Cardiac fibroblast (primary cell): Measurements from ENCODE around the gene ADAM21.

Source experiments
- DNase-seq, 2 donors: peaks; one replicate each; pipeline versions ENCODE4 v3.0.0 to v3.0.0-alpha.2; 2010; ENCODE audit warnings: low read depth in 2 of 2
- H3K4me3 ChIP-seq, 2 donors: replicated peaks in 1 of 2; 1 replicate in 1 of 2; 2 replicates in 1 of 2; pipeline ENCODE4 v1.5.1; 2011; ENCODE audit warnings: low read depth in 2 of 2, low read length in 2 of 2, mild to moderate bottlenecking in 2 of 2, moderate library complexity in 1 of 2
- CTCF ChIP-seq: IDR thresholded peaks from one replicate; pipeline ENCODE4 v1.5.1; 2011; ENCODE audit warnings: low read depth, mild to moderate bottlenecking, low read length, inconsistent platforms

Gene ADAM21

DNA sequence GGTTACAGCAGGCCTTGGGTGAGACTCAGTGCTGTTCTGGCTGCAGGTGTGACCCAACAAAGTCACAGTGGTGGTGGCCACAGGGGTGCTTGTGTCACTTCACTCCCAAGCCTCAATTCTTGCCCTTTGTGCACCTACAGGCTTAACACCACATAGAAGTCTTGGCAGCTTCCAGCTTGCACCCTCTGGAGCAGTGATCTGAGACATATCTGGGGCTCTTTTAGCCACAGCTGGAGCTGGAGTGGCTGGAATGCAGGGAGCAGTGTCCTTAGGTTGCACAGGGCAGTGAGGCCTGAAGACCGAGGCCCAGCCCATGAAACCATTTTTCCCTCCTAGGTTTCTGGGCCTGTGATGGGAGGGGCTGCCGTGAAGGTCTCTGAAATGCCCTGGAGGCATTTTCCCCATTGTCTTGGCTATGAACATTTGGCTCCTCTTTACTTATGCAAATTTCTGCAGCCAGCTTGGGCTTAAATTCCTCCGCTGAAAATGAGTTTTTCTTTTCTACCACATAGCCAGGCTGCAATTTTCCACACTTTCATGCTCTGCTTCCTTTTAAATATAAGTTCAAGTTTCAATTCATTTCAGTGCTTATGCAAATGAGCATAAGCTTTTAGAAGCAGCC is 37.7 kb downstream of the ADAM21 start:
- no peak overlapping the region for H3K4me3 ChIP-seq
- DNase-seq: no peak
- TF ChIP-seq CTCF: no peak

DNA sequence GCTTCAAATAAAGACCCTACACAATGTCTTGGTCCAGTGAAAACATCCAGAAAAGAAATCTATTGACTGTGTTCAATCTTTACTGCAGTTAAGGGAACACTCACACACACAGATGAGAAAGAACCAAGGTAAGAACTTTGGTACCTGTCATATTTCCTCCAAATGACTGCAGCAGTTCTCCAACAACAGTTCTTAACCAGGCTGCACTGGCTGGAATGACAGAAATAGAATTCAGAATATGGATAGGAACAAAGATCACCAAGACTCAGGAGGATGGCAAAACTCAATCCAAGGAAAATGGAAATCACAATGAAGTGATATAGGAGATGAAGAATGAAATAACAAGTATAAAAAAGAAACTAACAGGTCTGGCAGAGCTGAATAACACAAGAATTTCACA is 46.2 kb downstream of the ADAM21 start:
- no peak for DNase-seq
- TF ChIP-seq CTCF: no peak
- no peak overlapping the region for H3K4me3 ChIP-seq
